Neutrophil (primary cell): ENCODE results near the gene HIPK2.

Source experiments
- H3K27ac ChIP-seq: fragments of 200-600 bp; sonication (generic); 2 replicates; pipeline ENCODE4 v1.5.1; 2016; ENCODE audit warnings: mild to moderate bottlenecking, moderate library complexity
- H3K27me3 ChIP-seq: fragments of 200-600 bp; sonication (generic); 2 replicates; pipeline ENCODE4 v1.6.0; 2016; ENCODE audit warnings: mild to moderate bottlenecking
- H3K36me3 ChIP-seq: fragments of 200-600 bp; sonication (generic); 2 replicates; pipeline ENCODE4 v1.5.1; 2017
- H3K4me1 ChIP-seq, 2 experiments: fragments of 200-600 bp in 1 of 2; sonication (generic) in 1 of 2; 1 replicate in 1 of 2; 2 replicates in 1 of 2; pipeline versions ENCODE4 v1.5.1 to v1.6.1; 2013 to 2016; ENCODE audit warnings: low read depth in 1 of 2, low read length in 1 of 2, mild to moderate bottlenecking in 1 of 2, moderate library complexity in 1 of 2; ENCODE audit not compliant: control insufficient read depth in 1 of 2, insufficient read depth in 1 of 2
- H3K4me3 ChIP-seq, 2 experiments: fragments of 200-600 bp in 1 of 2; sonication (generic) in 1 of 2; 1 replicate in 1 of 2; 2 replicates in 1 of 2; pipeline ENCODE4 v1.5.1; 2013 to 2016; ENCODE audit warnings: low read depth in 1 of 2, low read length in 1 of 2, mild to moderate bottlenecking in 1 of 2, moderate library complexity in 1 of 2
- H3K9me3 ChIP-seq: fragments of 200-600 bp; sonication (generic); 2 replicates; pipeline ENCODE4 v1.5.1; 2016
- CTCF ChIP-seq: fragments of 200-600 bp; sonication (generic); IDR thresholded peaks from 2 replicates; pipeline ENCODE4 v1.5.1; 2016; ENCODE audit warnings: antibody characterized with exemption

HIPK2 gene

GRCh38 chr7:139687211-139687954, 90.4 kb downstream of the HIPK2 start:
- peaks cover 35% of the 10 kb centered on the region for H3K36me3 ChIP-seq
- no peaks in the 10 kb centered on the region for H3K27me3 ChIP-seq
- no peak for TF ChIP-seq CTCF
- H3K4me3 ChIP-seq: no peak overlapping the region
- peaks cover 9 to 13% of the 10 kb centered on the region in 2 experiments for H3K4me1 ChIP-seq
- no peak overlapping the region for H3K27ac ChIP-seq
- no peaks in the 10 kb centered on the region for H3K9me3 ChIP-seq

- Histone ChIP-seq H3K27ac (peak overlapping the region; percentile 49), H3K4me3 (no peak overlapping the region), H3K4me1 (peaks cover 30 to 31% of the 10 kb centered on the region in 2 experiments), H3K36me3 (peaks cover 3% of the 10 kb centered on the region), H3K27me3 (no peaks in the 10 kb centered on the region), H3K9me3 (no peaks in the 10 kb centered on the region)
- no peak for TF ChIP-seq CTCF
These were observed 94.5 kb downstream of the HIPK2 start for GRCh38 chr7:139683137-139683921.

- Histone ChIP-seq H3K9me3 (no peaks in the 10 kb centered on the region), H3K36me3 (no peaks in the 10 kb centered on the region), H3K27me3 (no peaks in the 10 kb centered on the region), H3K4me1 (peaks cover 30 to 31% of the 10 kb centered on the region in 2 experiments), H3K4me3 (no peak overlapping the region), H3K27ac (peak overlapping the region; percentile 49)
- no peak for TF ChIP-seq CTCF
These were observed 95.4 kb downstream of the HIPK2 start for GRCh38 chr7:139682136-139683013.

- TF ChIP-seq CTCF: no peak
- Histone ChIP-seq H3K4me3 (no peak overlapping the region), H3K27ac (peak overlapping the region; percentile 72), H3K4me1 (peaks cover 30 to 31% of the 10 kb centered on the region in 2 experiments), H3K36me3 (no peaks in the 10 kb centered on the region), H3K9me3 (no peaks in the 10 kb centered on the region), H3K27me3 (no peaks in the 10 kb centered on the region)
These were observed 96.0 kb downstream of the HIPK2 start for GRCh38 chr7:139681812-139682135.

GRCh38 chr7:139681463-139681755, 96.4 kb downstream of the HIPK2 start:
- Histone ChIP-seq H3K27ac (peak overlapping the region; percentile 72), H3K9me3 (no peaks in the 10 kb centered on the region), H3K36me3 (no peaks in the 10 kb centered on the region), H3K4me1 (peaks cover 30 to 31% of the 10 kb centered on the region in 2 experiments), H3K4me3 (no peak overlapping the region), H3K27me3 (no peaks in the 10 kb centered on the region)
- TF ChIP-seq CTCF: no peak
